ENCODE measurements around the gene B3GLCT.

DNA sequence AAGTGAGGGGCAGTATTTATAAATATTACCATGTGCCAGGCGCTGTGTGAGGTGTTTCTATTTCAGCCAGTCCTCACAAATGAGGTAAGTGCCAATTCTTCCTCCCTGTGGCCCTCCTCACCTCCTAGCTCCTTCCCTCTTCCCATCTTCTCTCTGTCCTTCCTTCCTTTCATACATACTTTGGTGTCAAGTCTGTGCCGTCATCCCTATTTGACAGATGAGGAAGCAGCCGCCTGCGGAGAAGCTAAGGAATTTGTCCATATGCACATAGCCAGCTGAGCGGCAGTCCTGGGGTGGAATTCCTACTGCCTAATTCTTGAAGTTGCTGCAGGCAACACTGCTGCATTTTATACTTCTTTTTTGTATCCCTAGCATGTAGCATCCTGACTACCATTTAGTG lies 150.8 kb downstream of the B3GLCT start:
- TF ChIP-seq POLR2A (IDR thresholded peaks at IDR 0.05), result no peak
- TF ChIP-seq, protein P1, sequence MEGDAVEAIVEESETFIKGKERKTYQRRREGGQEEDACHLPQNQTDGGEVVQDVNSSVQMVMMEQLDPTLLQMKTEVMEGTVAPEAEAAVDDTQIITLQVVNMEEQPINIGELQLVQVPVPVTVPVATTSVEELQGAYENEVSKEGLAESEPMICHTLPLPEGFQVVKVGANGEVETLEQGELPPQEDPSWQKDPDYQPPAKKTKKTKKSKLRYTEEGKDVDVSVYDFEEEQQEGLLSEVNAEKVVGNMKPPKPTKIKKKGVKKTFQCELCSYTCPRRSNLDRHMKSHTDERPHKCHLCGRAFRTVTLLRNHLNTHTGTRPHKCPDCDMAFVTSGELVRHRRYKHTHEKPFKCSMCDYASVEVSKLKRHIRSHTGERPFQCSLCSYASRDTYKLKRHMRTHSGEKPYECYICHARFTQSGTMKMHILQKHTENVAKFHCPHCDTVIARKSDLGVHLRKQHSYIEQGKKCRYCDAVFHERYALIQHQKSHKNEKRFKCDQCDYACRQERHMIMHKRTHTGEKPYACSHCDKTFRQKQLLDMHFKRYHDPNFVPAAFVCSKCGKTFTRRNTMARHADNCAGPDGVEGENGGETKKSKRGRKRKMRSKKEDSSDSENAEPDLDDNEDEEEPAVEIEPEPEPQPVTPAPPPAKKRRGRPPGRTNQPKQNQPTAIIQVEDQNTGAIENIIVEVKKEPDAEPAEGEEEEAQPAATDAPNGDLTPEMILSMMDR (IDR thresholded peaks at IDR 0.05), result no peak

All from esophagus squamous epithelium (tissue), 4 donors.